GM12874 (cell line): ENCODE data around the gene SEPTIN2.

Source experiments
- TF ChIP-seq, protein P1 (sequence below): IDR thresholded peaks from 2 replicates; pipeline ENCODE4 v1.5.1; 2011; ENCODE audit warnings: low read depth, mild to moderate bottlenecking, control low read depth, low read length, moderate library complexity; ENCODE audit not compliant: insufficient read depth

SEPTIN2 gene

DNA sequence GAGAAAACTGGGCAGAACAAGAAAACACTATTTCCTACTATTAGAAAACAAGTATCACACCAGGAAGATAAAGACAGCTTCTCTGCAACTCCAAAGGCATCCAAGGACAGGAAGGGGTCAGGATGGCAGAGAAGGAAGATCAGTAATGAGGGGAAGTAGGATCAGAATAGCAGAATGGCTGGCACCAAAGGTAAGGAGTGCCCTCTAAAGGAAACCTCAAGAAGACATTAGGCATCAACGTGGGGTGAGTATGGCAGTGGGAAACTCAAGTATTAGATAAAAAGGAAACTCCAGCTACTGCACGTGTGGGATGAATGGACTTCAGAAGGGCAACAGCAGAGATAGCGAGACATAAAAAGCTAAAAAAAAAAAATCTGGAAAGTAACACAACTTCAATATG lies 26.1 kb upstream of the SEPTIN2 start:
- TF ChIP-seq, protein P1, sequence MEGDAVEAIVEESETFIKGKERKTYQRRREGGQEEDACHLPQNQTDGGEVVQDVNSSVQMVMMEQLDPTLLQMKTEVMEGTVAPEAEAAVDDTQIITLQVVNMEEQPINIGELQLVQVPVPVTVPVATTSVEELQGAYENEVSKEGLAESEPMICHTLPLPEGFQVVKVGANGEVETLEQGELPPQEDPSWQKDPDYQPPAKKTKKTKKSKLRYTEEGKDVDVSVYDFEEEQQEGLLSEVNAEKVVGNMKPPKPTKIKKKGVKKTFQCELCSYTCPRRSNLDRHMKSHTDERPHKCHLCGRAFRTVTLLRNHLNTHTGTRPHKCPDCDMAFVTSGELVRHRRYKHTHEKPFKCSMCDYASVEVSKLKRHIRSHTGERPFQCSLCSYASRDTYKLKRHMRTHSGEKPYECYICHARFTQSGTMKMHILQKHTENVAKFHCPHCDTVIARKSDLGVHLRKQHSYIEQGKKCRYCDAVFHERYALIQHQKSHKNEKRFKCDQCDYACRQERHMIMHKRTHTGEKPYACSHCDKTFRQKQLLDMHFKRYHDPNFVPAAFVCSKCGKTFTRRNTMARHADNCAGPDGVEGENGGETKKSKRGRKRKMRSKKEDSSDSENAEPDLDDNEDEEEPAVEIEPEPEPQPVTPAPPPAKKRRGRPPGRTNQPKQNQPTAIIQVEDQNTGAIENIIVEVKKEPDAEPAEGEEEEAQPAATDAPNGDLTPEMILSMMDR = no peak

DNA sequence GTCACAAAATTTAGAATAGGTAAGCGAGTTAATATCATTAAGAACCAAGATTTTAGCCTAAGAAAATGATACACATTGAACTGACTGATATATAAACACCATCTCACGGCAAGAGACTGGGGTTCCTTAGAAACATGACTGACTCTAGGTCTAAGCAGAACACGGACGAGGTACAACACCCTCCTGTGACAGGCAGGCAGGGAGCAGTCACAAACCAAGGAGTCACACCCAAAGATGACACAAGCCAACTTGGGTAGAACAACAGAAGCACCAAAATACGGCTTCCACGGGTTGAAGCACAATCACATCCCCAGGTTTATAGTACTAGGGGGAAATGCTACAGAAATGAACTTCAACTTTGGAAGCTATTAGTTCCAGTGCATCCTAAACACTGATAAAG lies 24.6 kb upstream of the SEPTIN2 start:
- TF ChIP-seq, protein P1 = no peak

DNA sequence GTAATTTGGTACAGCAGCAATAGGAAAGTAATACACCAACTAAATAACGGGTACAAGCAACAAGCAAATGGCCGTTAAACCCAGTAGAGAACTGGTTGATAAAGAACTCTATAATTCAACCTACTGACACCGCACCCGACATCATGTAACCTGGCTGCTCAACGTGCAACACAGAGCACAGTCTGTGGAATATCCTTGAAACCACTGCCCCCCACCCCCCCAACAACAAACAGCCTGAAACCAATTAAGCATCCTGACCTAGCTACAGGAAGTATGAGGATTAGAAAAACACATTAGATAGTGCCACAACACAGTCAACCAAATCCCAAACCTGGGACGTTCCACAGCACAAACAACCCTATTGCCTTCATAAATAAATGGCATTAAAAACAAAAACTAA lies 23.7 kb upstream of the SEPTIN2 start:
- TF ChIP-seq, protein P1 = no peak

DNA sequence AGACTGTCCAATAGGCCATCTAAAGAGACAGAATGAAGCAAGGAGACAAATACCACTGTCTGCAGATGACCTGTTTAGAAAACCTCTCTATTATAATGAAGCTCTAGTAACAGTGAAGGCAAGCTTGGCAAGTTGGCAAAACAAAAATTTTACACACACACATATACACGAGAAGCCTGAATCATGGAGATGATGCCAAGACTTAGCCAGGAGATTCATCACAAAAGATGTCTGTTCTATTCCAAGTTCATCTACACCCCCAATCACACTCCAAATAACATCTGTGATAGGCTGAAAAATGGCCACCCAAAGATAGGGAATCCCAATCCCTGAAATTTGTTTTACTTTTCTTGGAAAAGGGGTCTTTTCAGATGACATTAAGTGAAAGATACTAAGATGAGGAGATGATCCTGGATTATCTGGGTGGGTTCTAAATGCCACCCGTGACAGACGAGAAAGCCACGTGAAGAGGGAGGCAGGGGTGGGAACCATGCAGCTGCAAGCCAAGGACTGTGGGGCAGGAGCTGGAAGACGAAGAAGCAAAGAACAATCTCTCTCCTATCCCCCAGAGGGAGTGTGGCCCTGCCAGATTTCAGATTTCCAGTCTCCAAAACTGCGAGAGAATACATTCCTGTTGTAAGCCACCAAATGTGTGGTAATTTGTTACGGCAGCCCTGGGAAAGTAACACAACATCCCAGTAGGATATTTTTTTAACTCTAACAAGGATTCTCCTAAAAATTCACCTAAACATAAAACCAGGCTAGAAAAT lies 20.2 kb upstream of the SEPTIN2 start:
- TF ChIP-seq, protein P1 = no peak

DNA sequence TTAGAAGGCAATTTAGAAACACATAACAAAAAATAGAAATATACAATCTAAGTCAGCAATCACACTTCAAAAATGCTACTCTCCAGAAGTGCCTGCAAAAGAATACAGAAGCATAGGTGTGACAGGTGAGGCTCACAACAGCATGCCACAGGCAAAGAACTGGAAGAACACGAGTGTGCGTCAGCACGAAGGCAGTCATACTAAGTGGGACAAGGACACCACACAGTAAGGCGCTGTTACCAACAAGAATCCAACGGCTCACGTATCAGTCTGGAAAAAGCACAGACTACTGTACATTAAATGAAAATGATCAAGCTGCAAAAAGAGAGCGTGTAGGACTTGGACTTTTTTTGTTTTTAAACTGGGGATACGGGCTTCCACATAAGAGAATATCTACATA lies 19.0 kb upstream of the SEPTIN2 start:
- TF ChIP-seq, protein P1 = no peak

DNA sequence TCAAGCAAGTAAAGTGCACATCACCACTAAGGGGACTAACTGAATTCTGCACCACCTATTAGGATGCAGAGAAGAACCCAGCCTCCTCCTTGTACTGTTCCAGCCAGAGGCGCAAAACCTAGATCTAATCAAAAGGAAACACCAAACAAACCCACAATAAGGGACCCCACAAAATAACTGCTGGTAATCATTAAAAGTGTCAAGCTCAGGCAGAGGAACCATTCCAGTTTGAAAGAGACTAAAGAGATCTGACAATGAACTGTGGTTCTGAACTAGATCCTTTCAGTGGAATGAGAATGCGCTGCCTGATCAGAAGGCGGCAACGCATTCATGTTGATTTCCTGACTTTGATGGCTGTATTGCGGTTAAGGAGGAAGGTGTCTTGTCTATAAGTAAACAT lies 17.1 kb upstream of the SEPTIN2 start:
- TF ChIP-seq, protein P1 = no peak

DNA sequence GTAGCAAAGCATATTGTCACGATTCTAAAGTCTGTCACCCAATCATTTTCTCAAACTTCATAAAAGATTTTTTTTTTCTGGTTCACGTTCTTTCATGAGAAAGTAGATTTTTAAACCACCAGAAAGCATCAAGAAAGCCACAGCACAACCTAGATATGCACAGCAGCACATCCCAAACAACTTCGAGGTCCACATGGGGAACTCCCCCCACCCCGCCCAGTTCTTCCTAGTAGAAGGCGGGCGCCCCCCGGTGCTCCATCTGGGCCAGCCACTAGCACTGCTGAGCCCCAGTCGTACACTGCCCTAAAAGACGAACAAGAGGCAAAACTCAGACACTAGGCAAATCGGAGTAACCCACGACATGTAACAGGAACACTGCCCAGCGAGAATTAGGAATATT lies 15.7 kb upstream of the SEPTIN2 start:
- TF ChIP-seq, protein P1 = no peak
